CD4-positive, alpha-beta T cell treated with Interleukin-2 at 100 ng/mL for 4 hours (primary cell): ENCODE data around the gene FBLN7.
A peak's percentile ranks its signal among the peaks of the same experiment; 100 is the strongest.
"Not testable (repeated sequence)": the region's sequence is repeated elsewhere in the genome, so short reads cannot be mapped to it uniquely, and the experiment has no call there.

Experiments used
- DNase-seq: peaks from one replicate; pipeline ENCODE4 v3.0.0-alpha.2; 2020; ENCODE audit warnings: low spot score

The FBLN7 gene

GRCh38 chr2:112184121-112184520 is 45.9 kb downstream of the FBLN7 start:
- no peak for DNase-seq

- no peak for DNase-seq
Measured at GRCh38 chr2:112185131-112185530, 46.9 kb downstream of the FBLN7 start.

DNA sequence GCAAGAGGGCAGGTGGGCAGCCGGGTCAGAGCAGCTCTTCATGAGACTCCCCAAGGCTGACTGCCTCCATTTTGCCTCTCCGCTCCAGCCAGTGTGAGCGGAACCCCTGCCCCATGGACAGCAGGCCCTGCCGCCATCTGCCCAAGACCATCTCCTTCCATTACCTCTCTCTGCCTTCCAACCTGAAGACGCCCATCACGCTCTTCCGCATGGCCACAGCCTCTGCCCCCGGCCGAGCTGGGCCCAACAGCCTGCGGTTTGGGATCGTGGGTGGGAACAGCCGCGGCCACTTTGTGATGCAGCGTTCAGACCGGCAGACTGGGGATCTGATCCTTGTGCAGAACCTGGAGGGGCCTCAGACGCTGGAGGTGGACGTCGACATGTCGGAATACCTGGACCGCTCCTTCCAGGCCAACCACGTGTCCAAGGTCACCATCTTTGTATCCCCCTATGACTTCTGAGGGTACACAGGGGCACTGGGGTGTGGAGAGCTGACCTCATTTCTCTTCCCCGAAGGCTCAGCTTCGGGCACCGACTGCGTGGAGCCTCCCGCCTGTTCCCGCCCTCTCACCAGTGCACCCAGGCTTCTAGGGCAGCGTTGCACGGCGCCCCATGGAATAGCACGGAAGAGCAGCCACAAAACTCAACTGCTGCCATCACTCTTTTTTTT is 49.0 kb downstream of the FBLN7 start:
- DNase-seq: no peak

GRCh38 chr2:112187805-112188596 is 49.8 kb downstream of the FBLN7 start:
- peak; percentile 89 for DNase-seq

DNA sequence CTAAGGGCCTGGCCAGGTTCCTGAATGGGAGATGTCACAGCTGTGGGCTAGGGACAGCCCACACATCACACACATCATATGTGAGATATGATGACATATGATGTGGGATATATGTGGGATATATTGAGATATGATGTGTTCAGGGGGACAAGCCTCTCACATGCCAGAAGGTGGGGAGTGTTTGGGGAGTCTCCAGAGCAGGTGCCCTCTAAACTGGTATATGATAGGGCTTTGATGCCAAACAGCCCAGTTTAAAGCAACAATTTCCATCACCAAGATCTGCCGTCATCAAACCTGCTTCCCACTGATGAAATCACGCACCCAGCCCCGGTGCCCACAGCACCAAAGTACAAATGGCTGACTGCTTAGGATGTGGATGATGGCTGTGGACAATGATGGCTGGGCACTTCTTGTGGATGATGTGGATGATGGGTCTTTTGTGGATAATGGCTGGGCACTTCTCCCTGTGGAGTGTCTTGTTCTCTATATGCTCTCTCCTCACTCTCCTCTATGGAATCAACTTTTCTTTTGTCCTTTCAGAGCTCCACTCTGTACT is 50.9 kb downstream of the FBLN7 start:
- no peak for DNase-seq

GRCh38 chr2:112194028-112194427 is 55.8 kb downstream of the FBLN7 start:
- no peak for DNase-seq

- no peak for DNase-seq
Measured at GRCh38 chr2:112194482-112194881, 56.3 kb downstream of the FBLN7 start.

DNA sequence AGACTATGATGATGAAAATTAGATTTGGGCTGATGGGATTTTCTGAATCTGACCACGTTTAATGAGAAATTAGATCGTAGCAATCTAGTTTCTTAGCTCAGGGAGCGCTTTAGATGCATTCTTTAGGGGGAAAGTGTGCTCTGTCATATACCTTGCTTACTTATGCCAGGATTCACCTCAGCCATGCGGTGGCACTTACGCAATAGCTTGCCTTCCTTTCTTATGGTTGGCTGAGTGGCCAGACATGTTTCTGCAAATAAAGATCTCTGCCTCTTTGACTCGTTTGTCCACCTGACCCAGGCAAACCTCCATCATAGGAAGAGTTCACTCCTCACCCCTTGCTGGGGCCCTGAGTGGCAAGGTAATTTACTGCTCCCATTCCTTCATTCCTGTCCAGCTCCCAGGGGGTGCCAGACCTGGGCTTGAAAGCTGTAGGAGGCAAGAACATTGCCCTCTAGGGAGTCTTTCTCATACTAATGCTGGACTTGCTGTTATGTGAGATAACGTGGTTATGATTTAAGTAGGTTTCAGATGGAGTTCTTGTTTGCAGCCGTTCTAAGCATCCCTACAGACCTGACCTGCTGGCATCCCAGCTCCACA is 57.1 kb downstream of the FBLN7 start:
- no peak for DNase-seq

- DNase-seq: no peak
Measured at GRCh38 chr2:112195950-112196349, 57.8 kb downstream of the FBLN7 start.

DNA sequence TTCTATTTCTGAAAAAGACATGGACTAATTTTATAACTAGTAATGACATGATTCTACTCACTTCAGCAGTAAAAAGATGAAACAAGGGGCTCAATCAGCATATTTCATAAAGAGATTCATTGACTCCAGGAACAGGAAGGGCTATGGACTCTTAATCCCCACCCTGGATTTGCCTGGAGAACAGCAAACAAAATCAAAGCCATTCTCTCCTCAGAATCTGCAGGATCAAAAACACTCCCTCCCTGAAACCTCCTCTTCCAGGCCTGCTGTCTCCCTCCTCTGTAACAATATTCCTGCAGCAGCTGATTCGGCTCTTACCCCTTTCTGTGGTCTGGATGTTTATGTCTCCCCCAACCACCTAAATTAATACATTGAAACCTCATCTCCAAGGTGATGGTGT is 59.7 kb downstream of the FBLN7 start:
- no peak for DNase-seq

DNA sequence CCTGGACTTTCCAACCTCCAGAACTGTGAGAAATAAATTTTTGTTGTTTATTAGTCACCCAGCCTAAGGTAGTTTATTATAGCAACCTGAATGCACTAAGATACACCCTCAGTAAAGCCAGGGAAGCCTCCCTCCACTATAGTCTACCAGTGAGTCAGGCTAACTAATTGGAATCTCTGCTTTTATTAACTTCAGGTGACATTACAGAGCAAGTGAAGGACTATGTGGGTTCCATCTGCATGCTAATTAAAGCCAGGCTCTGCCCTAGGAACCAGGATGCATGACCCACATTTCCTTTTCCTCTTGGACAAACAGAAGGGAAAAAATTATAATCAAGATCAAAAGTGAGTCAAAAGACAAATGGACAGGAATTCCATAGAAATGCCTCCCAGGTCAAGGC is 60.6 kb downstream of the FBLN7 start:
- DNase-seq: no peak

DNA sequence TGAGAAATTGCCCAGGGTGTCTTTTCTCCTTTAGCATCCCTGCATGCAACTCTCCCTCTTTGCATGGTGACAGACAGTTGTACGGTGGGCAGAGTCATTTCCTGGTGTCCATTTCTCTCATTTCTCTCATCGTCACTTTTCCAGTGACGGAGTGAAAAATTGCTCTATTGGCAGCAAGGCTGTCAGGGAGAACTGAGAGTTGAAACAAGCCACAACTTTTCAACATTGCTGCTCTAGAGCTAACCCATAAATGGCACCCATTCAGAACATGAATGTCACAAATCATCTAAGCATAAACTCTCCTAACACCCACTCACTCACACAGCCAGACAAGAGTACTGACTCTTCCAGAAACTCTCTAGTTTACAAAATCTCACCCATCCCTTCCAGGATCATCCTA is 61.0 kb downstream of the FBLN7 start:
- DNase-seq: no peak

DNA sequence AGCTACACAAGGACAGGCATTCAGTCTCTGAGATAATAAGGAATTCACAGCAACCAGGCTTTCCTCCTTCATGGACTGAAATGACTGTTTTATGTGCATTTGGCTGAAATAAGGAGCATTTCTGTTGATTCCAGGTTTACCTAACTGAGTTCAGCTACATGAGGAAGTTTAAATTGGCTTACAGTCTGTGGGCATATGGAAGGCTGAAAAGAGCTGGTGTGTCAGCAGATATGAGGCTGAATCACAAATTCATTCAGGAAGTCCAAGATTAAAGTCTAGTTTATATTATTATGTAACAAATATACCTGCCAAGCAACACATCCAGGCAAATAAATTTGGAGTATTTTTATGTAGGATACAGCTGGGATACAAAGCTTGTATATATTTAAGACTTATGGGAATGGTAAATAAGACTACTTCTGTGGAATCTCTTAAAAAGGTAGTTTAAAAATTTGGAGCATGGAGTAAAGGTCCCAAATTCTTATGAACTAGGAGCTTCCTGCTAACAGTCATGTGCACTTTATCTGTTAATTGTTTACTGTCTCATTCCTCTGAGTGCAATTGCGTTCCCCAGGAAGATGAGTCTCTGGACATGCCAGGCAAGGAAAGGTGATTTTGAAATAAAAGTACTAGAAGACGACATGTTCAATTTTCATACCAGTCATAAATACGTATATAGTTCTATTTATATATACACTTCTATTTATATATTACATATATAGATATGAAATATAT is 63.7 kb downstream of the FBLN7 start:
- DNase-seq: no peak

DNA sequence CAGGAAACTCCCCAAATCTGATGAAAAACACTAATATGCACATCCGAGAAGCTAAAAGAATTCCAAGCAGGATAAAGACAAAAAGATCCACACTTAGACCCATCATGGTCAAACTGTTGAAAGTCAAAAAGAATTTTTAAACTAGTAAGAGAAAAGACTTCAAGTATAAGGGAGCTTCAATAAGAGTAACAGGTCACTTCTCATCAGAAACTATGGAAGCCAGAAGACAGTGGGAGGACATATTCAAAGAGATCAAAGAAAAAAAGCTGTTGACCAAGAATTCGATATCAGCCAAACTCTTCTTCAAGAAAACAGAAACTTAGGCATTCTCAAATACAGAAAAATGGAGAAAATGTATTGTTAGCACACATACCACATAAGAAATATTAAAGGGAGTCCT is 66.2 kb downstream of the FBLN7 start:
- no peak for DNase-seq

GRCh38 chr2:112207905-112208304 is 69.7 kb downstream of the FBLN7 start:
- DNase-seq: not testable (repeated sequence)

GRCh38 chr2:112216167-112216566 is 78.0 kb downstream of the FBLN7 start:
- DNase-seq: no peak

DNA sequence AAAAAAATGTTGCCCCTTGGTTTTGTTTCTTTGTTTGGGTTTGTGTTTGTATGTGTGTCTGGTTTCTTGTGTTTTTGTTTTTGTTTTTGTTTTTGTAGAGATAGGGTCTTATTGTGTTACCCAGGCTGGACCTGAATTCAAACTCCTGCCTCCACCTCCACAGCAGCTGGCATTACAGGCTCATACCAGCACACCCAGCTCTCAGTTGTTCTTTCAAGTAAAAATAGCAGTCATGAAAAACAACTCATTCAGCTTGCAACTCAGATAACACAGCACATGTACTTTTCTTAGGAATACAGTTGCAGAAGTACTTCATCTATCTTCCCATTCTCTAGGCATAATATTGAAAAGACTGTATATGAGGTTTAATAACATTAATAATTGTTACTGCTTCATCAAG is 79.7 kb downstream of the FBLN7 start:
- DNase-seq: no peak

DNA sequence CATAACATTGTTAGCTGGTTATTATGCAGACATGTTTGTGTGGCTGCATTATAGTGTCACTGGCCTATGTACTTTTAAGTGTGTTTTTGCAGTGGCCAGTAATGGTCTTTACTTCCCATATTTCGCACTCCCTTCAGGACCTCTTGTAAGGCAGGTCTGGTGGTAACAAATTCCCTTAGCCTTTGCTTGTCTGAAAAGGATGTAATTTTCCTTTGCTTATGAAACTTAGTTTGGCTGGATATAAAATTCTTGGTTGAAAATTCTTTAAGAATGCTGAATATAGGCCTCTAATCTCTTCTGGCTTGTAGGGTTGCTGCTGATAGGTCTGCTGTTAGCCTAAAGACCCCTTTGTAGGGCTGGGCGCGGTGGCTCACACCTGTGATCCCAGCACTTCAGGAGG is 82.0 kb downstream of the FBLN7 start:
- DNase-seq: no peak

- DNase-seq: no peak
Measured at GRCh38 chr2:112220831-112221230, 82.6 kb downstream of the FBLN7 start.

GRCh38 chr2:112229348-112229747 is 91.2 kb downstream of the FBLN7 start:
- DNase-seq: no peak

DNA sequence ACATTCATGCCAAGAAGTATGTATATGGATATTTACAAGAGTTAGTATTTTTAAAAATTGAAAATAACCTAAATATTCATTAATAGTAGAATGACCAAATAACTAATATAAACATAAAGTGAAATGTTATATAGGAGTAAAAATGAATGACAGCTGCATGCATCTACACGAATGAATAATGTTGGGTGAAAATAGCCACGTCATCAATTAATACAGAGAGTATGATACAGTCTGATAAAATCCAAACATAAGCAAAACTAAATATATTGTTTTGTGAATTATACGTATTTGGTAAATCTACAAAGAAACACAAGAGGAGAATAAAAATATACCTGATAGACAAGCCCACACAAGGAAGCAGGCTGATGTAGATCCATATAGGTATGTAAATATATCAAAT is 92.2 kb downstream of the FBLN7 start:
- no peak for DNase-seq
